HEK293 (cell line): ENCODE results near the gene SH3PXD2B.
"Not testable (repeated sequence)": the region's sequence is repeated elsewhere in the genome, so short reads cannot be mapped to it uniquely, and the experiment has no call there.

Experiments
- CTCF ChIA-PET: fragments of 350-600 bp; formaldehyde crosslinking; extraction: SDS; loops from one replicate; lab custom pipeline; 2021; ENCODE audit warnings: antibody characterized with exemption; lab: Yijun Ruan, JAX
- POLR2A ChIA-PET: fragments of 300-600 bp; formaldehyde crosslinking; extraction: SDS; loops from one replicate; lab custom pipeline; 2020; ENCODE audit warnings: antibody characterized with exemption, inconsistent platforms; lab: Yijun Ruan, JAX
- H3K27ac ChIP-seq: fragments of 200-500 bp; sonication (Bioruptor generic); 2 replicates; pipeline ENCODE4 v1.5.1; 2014; ENCODE audit warnings: low read depth, low read length, control low read depth, inconsistent platforms; ENCODE audit errors: extremely low read depth
- H3K36me3 ChIP-seq, 2 experiments: fragments of 200-500 bp in 1 of 2; sonication (Bioruptor generic) in 1 of 2; 1 replicate in 1 of 2; 2 replicates in 1 of 2; pipeline ENCODE4 v1.5.1; 2014 to 2017; ENCODE audit warnings: inconsistent platforms in 2 of 2, low read length in 2 of 2; ENCODE audit not compliant: control insufficient read depth in 2 of 2, insufficient read depth in 1 of 2
- H3K4me1 ChIP-seq: fragments of 200-500 bp; sonication (Bioruptor generic); 2 replicates; pipeline ENCODE4 v1.5.1; 2014; ENCODE audit warnings: mild to moderate bottlenecking, low read length, inconsistent platforms; ENCODE audit not compliant: control insufficient read depth, insufficient read depth
- H3K4me3 ChIP-seq: 2 replicates; pipeline ENCODE4 v1.5.1; 2011; ENCODE audit warnings: low read depth, mild to moderate bottlenecking, control low read depth, low read length, moderate library complexity
- H3K9me3 ChIP-seq: fragments of 200-500 bp; sonication (Bioruptor generic); 2 replicates; pipeline ENCODE4 v1.5.1; 2014; ENCODE audit warnings: low read depth, low read length, inconsistent platforms; ENCODE audit not compliant: control insufficient read depth, insufficient read depth
- GLI2 ChIP-seq: fragments of 450-650 bp; formaldehyde crosslinking; IDR thresholded peaks from 2 replicates; pipeline ENCODE4; 2017; ENCODE audit warnings: missing biosample characterization, missing genetic modification characterization, low read depth, borderline replicate concordance
- GLI4 ChIP-seq: fragments of 450-650 bp; formaldehyde crosslinking; IDR thresholded peaks from 2 replicates; pipeline ENCODE4 v1.5.1; 2016; ENCODE audit warnings: missing biosample characterization, missing genetic modification characterization
- KLF1 ChIP-seq: fragments of 450-650 bp; formaldehyde crosslinking; IDR thresholded peaks from 2 replicates; pipeline ENCODE4 v1.5.1; 2016; ENCODE audit warnings: missing biosample characterization, missing genetic modification characterization
- OSR2 ChIP-seq: fragments of 450-650 bp; formaldehyde crosslinking; IDR thresholded peaks from 2 replicates; pipeline ENCODE4 v1.5.1; 2016; ENCODE audit warnings: missing biosample characterization, missing genetic modification characterization
- SCRT1 ChIP-seq: fragments of 450-650 bp; formaldehyde crosslinking; IDR thresholded peaks from 2 replicates; pipeline ENCODE4 v1.5.1; 2016; ENCODE audit warnings: missing biosample characterization, missing genetic modification characterization, borderline replicate concordance
- YY2 ChIP-seq: fragments of 450-650 bp; formaldehyde crosslinking; IDR thresholded peaks from 2 replicates; pipeline ENCODE4 v1.5.1; 2016; ENCODE audit warnings: missing biosample characterization, missing genetic modification characterization
- ZNF114 ChIP-seq: fragments of 450-650 bp; formaldehyde crosslinking; IDR thresholded peaks from 2 replicates; pipeline ENCODE4 v1.5.0; 2017; ENCODE audit warnings: missing biosample characterization, missing genetic modification characterization
- ZNF140 ChIP-seq: fragments of 450-650 bp; formaldehyde crosslinking; IDR thresholded peaks from 2 replicates; pipeline ENCODE4 v1.5.1; 2016; ENCODE audit warnings: missing biosample characterization, missing genetic modification characterization
- ZNF19 ChIP-seq: fragments of 450-650 bp; formaldehyde crosslinking; IDR thresholded peaks from 2 replicates; pipeline ENCODE4; 2016; ENCODE audit warnings: missing biosample characterization, missing genetic modification characterization, low read depth
- ZNF202 ChIP-seq: fragments of 450-650 bp; formaldehyde crosslinking; IDR thresholded peaks from 2 replicates; pipeline ENCODE4 v1.5.1; 2016; ENCODE audit warnings: missing biosample characterization, missing genetic modification characterization, borderline replicate concordance
- ZNF214 ChIP-seq: fragments of 450-650 bp; formaldehyde crosslinking; IDR thresholded peaks from 2 replicates; pipeline ENCODE4 v1.5.1; 2017; ENCODE audit warnings: missing biosample characterization, mild to moderate bottlenecking, missing genetic modification characterization, borderline replicate concordance
- ZNF354C ChIP-seq: fragments of 450-650 bp; formaldehyde crosslinking; IDR thresholded peaks from 2 replicates; pipeline ENCODE4 v1.5.1; 2016; ENCODE audit warnings: missing biosample characterization, missing genetic modification characterization, low read depth, borderline replicate concordance
- ZNF514 ChIP-seq: fragments of 450-650 bp; formaldehyde crosslinking; IDR thresholded peaks from 2 replicates; pipeline ENCODE4 v1.5.1; 2016; ENCODE audit warnings: missing biosample characterization, missing genetic modification characterization
- ZNF548 ChIP-seq: fragments of 450-650 bp; formaldehyde crosslinking; IDR thresholded peaks from 2 replicates; pipeline ENCODE4 v1.5.1; 2016; ENCODE audit warnings: missing biosample characterization, missing genetic modification characterization
- ZNF626 ChIP-seq: fragments of 450-650 bp; sonication (Bioruptor Pico); formaldehyde crosslinking; IDR thresholded peaks from 2 replicates; pipeline ENCODE4 v1.5.1; 2018; ENCODE audit warnings: missing biosample characterization, missing genetic modification characterization, inconsistent platforms
- ZNF837 ChIP-seq: fragments of 450-650 bp; formaldehyde crosslinking; IDR thresholded peaks from 2 replicates; pipeline ENCODE4 v1.5.1; 2016; ENCODE audit warnings: missing biosample characterization, missing genetic modification characterization
- TF ChIP-seq, protein P1 (sequence below): fragments of 450-650 bp; formaldehyde crosslinking; conservative IDR thresholded peaks from 2 replicates; pipeline ENCODE4 v1.5.1; 2016; ENCODE audit warnings: low read depth, missing biosample characterization, missing genetic modification characterization
- TF ChIP-seq, protein P2 (sequence below): fragments of 450-650 bp; formaldehyde crosslinking; IDR thresholded peaks from 2 replicates; pipeline ENCODE4 v1.5.1; 2017; ENCODE audit warnings: missing biosample characterization, missing genetic modification characterization
- TF ChIP-seq, protein P3 (sequence below): fragments of 450-650 bp; formaldehyde crosslinking; IDR thresholded peaks from 2 replicates; pipeline ENCODE4 v1.5.1; 2016; ENCODE audit warnings: missing biosample characterization, missing genetic modification characterization, low read depth
- TF ChIP-seq, protein P4 (sequence below): fragments of 450-650 bp; formaldehyde crosslinking; optimal IDR thresholded peaks from 2 replicates; pipeline ENCODE3; 2016; ENCODE audit warnings: missing biosample characterization, mild to moderate bottlenecking, missing genetic modification characterization
- TF ChIP-seq, protein P5 (sequence below): fragments of 450-650 bp; formaldehyde crosslinking; IDR thresholded peaks from 2 replicates; pipeline ENCODE4 v1.5.1; 2016; ENCODE audit warnings: missing biosample characterization, missing genetic modification characterization

Gene SH3PXD2B

DNA sequence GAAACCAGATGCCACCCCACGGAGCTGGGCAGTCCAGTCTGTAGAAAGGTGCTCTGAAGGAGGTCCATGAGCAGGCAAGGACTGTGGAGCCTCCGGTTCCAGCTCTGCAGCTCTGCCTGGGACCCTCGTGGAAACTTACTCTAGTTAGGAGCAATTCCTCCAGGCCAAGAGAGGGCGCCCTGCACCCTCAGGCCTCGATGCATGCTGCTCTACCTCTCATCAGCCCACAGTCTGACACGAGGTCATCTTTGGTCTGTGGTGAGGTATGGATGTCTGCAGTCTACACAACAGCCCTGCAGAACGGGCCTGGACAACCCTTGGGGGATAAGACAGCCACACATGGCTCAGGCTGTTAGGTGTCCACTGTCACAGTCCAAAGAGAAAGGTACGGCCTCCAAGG, 120.1 kb downstream of the SH3PXD2B start:
- no peaks in the 10 kb centered on the region for H3K4me1 ChIP-seq
- ChIA-PET CTCF (interaction anchor here (0.6 to 1.4 kb wide), 6 partner anchors 14 to 358 kb away, joined by 3 to 6 read pairs (median 4); partner anchors contain the start of gene UBTD2), POLR2A (no interaction called here)
- H3K4me3 ChIP-seq, result no peak overlapping the region
- TF ChIP-seq ZNF548, result no peak
- no peak for TF ChIP-seq ZNF114 (tag by site-specific recombination)
- no peak for TF ChIP-seq ZNF202 (tag by site-specific recombination)
- TF ChIP-seq ZNF626 (tag by site-specific recombination), result no peak
- TF ChIP-seq, protein P1, sequence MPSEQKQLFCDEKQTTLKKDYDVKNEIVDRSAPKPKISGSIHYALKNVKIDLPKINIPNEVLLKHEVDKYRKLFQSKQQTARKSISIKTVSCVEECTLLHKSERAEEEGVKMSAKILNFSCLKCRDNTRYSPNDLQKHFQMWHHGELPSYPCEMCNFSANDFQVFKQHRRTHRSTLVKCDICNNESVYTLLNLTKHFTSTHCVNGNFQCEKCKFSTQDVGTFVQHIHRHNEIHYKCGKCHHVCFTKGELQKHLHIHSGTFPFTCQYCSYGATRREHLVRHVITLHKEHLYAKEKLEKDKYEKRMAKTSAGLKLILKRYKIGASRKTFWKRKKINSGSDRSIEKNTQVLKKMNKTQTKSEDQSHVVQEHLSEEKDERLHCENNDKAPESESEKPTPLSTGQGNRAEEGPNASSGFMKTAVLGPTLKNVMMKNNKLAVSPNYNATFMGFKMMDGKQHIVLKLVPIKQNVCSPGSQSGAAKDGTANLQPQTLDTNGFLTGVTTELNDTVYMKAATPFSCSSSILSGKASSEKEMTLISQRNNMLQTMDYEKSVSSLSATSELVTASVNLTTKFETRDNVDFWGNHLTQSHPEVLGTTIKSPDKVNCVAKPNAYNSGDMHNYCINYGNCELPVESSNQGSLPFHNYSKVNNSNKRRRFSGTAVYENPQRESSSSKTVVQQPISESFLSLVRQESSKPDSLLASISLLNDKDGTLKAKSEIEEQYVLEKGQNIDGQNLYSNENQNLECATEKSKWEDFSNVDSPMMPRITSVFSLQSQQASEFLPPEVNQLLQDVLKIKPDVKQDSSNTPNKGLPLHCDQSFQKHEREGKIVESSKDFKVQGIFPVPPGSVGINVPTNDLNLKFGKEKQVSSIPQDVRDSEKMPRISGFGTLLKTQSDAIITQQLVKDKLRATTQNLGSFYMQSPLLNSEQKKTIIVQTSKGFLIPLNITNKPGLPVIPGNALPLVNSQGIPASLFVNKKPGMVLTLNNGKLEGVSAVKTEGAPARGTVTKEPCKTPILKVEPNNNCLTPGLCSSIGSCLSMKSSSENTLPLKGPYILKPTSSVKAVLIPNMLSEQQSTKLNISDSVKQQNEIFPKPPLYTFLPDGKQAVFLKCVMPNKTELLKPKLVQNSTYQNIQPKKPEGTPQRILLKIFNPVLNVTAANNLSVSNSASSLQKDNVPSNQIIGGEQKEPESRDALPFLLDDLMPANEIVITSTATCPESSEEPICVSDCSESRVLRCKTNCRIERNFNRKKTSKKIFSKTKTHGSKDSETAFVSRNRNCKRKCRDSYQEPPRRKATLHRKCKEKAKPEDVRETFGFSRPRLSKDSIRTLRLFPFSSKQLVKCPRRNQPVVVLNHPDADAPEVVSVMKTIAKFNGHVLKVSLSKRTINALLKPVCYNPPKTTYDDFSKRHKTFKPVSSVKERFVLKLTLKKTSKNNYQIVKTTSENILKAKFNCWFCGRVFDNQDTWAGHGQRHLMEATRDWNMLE, result no peak
- no peak for TF ChIP-seq ZNF354C
- TF ChIP-seq ZNF214 (tag by site-specific recombination), result no peak
- H3K27ac ChIP-seq, result no peak overlapping the region
- H3K9me3 ChIP-seq, result no peaks in the 10 kb centered on the region
- H3K36me3 ChIP-seq, result peaks cover 0 to 4% of the 10 kb centered on the region in 2 experiments; a peak in 1 of 3 replicates

DNA sequence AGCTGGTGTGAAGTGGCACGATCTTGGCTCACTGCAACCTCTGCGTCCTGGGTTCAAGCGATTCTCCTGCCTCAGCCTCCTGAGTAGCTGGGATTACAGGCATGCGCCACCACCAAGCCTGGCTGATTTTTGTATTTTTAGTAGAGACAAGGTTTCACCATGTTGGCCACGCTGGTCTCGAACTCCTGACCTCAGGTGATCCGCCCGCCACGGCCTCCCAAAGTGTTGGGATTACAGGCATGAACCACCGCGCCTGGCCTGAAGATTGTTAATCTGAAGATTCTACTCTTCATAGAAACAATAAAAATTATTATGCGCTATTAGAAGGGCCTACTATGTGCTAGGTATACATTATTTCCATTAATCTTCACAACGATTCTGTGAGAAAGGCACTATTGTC, 127.4 kb downstream of the SH3PXD2B start:
- H3K9me3 ChIP-seq, H3K4me1 ChIP-seq, CTCF ChIA-PET, H3K27ac ChIP-seq, H3K36me3 ChIP-seq, POLR2A ChIA-PET, H3K4me3 ChIP-seq: not testable (repeated sequence)

DNA sequence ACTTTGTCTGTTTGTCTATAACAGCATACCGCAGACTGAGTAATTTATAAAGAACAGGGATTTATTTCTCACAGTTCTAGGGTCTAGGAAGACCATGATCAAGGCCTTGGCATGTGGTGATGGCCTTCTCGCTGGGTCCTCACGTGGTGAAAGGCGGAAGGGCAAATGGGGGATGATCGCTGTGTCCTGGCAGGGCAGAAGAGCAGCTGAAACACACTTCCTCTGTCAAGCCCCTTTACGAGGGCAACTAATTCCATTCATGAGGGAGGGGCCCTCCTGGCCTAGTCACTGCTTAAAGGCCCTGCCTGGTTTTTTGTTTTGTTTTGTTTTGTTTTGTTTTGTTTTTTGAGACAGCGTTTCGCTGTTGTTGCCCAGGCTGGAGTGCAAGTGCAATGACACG, 128.9 kb downstream of the SH3PXD2B start:
- CTCF ChIA-PET, result no interaction called here
- H3K36me3 ChIP-seq, result no peaks in the 10 kb centered on the region
- POLR2A ChIA-PET, result interaction anchor here (0.7 kb wide), 1 partner anchor 545 kb away, joined by 4 read pairs; no protein-coding TSS in a partner anchor
- TF ChIP-seq GLI2 (tag by site-specific recombination) (no peak), ZNF19 (no peak), SCRT1 (tag by site-specific recombination) (no peak), ZNF837 (tag by site-specific recombination) (no peak), GLI4 (tag by site-specific recombination) (no peak), YY2 (tag by site-specific recombination) (no peak), ZNF140 (tag by site-specific recombination) (no peak), OSR2 (tag by site-specific recombination) (no peak), ZNF548 (no peak), ZNF514 (tag by site-specific recombination) (no peak), KLF1 (tag by site-specific recombination) (no peak)
- TF ChIP-seq, protein P2, sequence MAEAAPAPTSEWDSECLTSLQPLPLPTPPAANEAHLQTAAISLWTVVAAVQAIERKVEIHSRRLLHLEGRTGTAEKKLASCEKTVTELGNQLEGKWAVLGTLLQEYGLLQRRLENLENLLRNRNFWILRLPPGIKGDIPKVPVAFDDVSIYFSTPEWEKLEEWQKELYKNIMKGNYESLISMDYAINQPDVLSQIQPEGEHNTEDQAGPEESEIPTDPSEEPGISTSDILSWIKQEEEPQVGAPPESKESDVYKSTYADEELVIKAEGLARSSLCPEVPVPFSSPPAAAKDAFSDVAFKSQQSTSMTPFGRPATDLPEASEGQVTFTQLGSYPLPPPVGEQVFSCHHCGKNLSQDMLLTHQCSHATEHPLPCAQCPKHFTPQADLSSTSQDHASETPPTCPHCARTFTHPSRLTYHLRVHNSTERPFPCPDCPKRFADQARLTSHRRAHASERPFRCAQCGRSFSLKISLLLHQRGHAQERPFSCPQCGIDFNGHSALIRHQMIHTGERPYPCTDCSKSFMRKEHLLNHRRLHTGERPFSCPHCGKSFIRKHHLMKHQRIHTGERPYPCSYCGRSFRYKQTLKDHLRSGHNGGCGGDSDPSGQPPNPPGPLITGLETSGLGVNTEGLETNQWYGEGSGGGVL (tag by site-specific recombination), result no peak
- TF ChIP-seq, protein P3, sequence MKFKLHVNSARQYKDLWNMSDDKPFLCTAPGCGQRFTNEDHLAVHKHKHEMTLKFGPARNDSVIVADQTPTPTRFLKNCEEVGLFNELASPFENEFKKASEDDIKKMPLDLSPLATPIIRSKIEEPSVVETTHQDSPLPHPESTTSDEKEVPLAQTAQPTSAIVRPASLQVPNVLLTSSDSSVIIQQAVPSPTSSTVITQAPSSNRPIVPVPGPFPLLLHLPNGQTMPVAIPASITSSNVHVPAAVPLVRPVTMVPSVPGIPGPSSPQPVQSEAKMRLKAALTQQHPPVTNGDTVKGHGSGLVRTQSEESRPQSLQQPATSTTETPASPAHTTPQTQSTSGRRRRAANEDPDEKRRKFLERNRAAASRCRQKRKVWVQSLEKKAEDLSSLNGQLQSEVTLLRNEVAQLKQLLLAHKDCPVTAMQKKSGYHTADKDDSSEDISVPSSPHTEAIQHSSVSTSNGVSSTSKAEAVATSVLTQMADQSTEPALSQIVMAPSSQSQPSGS (tag by site-specific recombination), result no peak
- TF ChIP-seq, protein P4, sequence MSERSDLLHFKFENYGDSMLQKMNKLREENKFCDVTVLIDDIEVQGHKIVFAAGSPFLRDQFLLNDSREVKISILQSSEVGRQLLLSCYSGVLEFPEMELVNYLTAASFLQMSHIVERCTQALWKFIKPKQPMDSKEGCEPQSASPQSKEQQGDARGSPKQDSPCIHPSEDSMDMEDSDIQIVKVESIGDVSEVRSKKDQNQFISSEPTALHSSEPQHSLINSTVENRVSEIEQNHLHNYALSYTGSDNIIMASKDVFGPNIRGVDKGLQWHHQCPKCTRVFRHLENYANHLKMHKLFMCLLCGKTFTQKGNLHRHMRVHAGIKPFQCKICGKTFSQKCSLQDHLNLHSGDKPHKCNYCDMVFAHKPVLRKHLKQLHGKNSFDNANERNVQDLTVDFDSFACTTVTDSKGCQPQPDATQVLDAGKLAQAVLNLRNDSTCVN (tag by site-specific recombination), result no peak
- TF ChIP-seq, protein P5, sequence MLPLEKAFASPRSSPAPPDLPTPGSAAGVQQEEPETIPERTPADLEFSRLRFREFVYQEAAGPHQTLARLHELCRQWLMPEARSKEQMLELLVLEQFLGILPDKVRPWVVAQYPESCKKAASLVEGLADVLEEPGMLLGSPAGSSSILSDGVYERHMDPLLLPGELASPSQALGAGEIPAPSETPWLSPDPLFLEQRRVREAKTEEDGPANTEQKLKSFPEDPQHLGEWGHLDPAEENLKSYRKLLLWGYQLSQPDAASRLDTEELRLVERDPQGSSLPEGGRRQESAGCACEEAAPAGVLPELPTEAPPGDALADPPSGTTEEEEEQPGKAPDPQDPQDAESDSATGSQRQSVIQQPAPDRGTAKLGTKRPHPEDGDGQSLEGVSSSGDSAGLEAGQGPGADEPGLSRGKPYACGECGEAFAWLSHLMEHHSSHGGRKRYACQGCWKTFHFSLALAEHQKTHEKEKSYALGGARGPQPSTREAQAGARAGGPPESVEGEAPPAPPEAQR (tag by site-specific recombination), result no peak

More for the DNA sequence above, 128.9 kb downstream of the SH3PXD2B start:
- Histone ChIP-seq H3K27ac (no peak overlapping the region), H3K4me3 (no peak overlapping the region), H3K9me3 (no peaks in the 10 kb centered on the region), H3K4me1 (no peaks in the 10 kb centered on the region)
